Tibial nerve (tissue), 4 donors: ENCODE measurements around the gene RPS3A.

ENCODE experiments used
- EP300 ChIP-seq, 2 donors: sonication (generic); formaldehyde crosslinking; IDR thresholded peaks; one replicate each; pipeline ENCODE4 v1.6.1; 2017; ENCODE audit warnings: antibody characterized with exemption in 2 of 2, mild to moderate bottlenecking in 1 of 2
- POLR2A ChIP-seq, 2 donors: fragments of 450-650 bp; IDR thresholded peaks; one replicate each; pipeline ENCODE4 v1.6.1; 2017; ENCODE audit warnings: antibody characterized with exemption in 2 of 2, mild to moderate bottlenecking in 2 of 2, moderate library complexity in 2 of 2
- TF ChIP-seq, protein P1 (sequence below), 5 experiments: fragments of 200-600 bp in 3 of 5; fragments of 450-650 bp in 2 of 5; sonication (generic) in 3 of 5; IDR thresholded peaks; one replicate each; pipeline ENCODE4 v1.5.1; 2016 to 2019; ENCODE audit warnings: antibody characterized with exemption in 5 of 5, mild to moderate bottlenecking in 3 of 5, moderate library complexity in 2 of 5

DNA sequence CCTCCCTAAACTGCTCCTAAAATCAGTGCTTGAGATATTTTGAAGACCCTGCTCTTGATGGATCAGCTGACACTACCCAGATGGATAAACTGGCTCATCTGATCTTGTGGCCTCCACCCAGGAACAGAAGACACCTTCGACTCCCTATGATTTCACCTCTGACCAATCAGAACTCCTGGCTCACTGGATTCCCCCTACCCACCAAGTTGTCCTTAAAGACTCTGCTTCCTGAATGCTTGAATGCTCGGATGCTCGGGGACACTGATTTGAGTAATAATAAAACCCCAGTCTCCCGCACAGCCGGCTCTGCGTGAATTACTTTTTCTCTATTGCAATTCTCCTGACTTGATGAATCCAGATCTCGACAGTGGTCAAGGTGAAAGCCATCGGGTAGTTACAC, 12.0 kb upstream of the RPS3A start:
- TF ChIP-seq, protein P1, sequence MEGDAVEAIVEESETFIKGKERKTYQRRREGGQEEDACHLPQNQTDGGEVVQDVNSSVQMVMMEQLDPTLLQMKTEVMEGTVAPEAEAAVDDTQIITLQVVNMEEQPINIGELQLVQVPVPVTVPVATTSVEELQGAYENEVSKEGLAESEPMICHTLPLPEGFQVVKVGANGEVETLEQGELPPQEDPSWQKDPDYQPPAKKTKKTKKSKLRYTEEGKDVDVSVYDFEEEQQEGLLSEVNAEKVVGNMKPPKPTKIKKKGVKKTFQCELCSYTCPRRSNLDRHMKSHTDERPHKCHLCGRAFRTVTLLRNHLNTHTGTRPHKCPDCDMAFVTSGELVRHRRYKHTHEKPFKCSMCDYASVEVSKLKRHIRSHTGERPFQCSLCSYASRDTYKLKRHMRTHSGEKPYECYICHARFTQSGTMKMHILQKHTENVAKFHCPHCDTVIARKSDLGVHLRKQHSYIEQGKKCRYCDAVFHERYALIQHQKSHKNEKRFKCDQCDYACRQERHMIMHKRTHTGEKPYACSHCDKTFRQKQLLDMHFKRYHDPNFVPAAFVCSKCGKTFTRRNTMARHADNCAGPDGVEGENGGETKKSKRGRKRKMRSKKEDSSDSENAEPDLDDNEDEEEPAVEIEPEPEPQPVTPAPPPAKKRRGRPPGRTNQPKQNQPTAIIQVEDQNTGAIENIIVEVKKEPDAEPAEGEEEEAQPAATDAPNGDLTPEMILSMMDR (IDR thresholded peaks at IDR 0.05), result no peak
- TF ChIP-seq EP300 (IDR thresholded peaks at IDR 0.05) (no peak), POLR2A (IDR thresholded peaks at IDR 0.05) (no peak)
